ENCODE results near the gene FXYD4. TPM values are rescaled to one million over a fixed set of nuclear protein-coding genes. Genes with fewer than 3 reads are reported as not detected.

The FXYD4 gene
- polyA plus RNA-seq, 1 donor (not counting 4 experiments of a cell fraction or from before 2014, with no cell fraction given), result not detected

Small RNAs within 50 kb of the gene (small RNA-seq; reads per million reads assigned to genes)
- gene RNU6ATAC11P (ENCODE audit: insufficient read length in 3 of 3, low read depth in 3 of 3, low replicate concordance in 1 of 3) (0 reads per million in 3 experiments), gene SNORD3J (ENCODE audit: insufficient read length in 3 of 3, low read depth in 3 of 3, low replicate concordance in 1 of 3) (0 reads per million in 3 experiments)

Other genes with a start within 250 kb of the FXYD4 start
- 12.0 to 19.7 TPM (median 16.2 TPM) in 3 replicates for gene CSGALNACT2, start 233.2 kb upstream of the FXYD4 start, polyA plus RNA-seq
- gene RASGEF1A, start 104.6 kb upstream of the FXYD4 start, polyA plus RNA-seq, result 2.1 to 3.6 TPM (median 2.2 TPM) in 3 replicates
- gene HNRNPF, start 37.5 kb downstream of the FXYD4 start, polyA plus RNA-seq, result 164 to 238 TPM (median 230 TPM) in 3 replicates
- 3.6 to 5.1 TPM (median 4.1 TPM) in 3 replicates for gene ZNF487, start 65.5 kb downstream of the FXYD4 start, polyA plus RNA-seq
- gene ZNF239, start 203.0 kb downstream of the FXYD4 start, polyA plus RNA-seq, result 1.1 TPM in 3 replicates
- 3.9 to 4.3 TPM (median 4.0 TPM) in 3 replicates for gene ZNF485, start 234.8 kb downstream of the FXYD4 start, polyA plus RNA-seq